GM21381 (cell line): ENCODE measurements around the gene PAFAH2.
"Not testable (repeated sequence)": the region's sequence is repeated elsewhere in the genome, so short reads cannot be mapped to it uniquely, and the experiment has no call there.

Experiments
- ATAC-seq: cut with Tn5 transposase; IDR thresholded peaks from one replicate; pipeline ENCODE4 v1.9.1; 2021; ENCODE audit warnings: mild to moderate bottlenecking, moderate library complexity; ENCODE audit not compliant: unreplicated experiment

Gene PAFAH2

GRCh38 chr1:25933479-25934365 lies 64.1 kb downstream of the PAFAH2 start:
- no peak for ATAC-seq

GRCh38 chr1:25932811-25933400 lies 65.0 kb downstream of the PAFAH2 start:
- ATAC-seq, result not testable (repeated sequence)

- ATAC-seq, result no peak
These were observed 65.5 kb downstream of the PAFAH2 start for GRCh38 chr1:25932321-25932720.

GRCh38 chr1:25929016-25929415 lies 68.8 kb downstream of the PAFAH2 start:
- no peak for ATAC-seq

- no peak for ATAC-seq
These were observed 70.2 kb downstream of the PAFAH2 start for GRCh38 chr1:25927521-25928265.

- no peak for ATAC-seq
These were observed 70.9 kb downstream of the PAFAH2 start for GRCh38 chr1:25926731-25927496.

- ATAC-seq, result no peak
These were observed 73.4 kb downstream of the PAFAH2 start for GRCh38 chr1:25924454-25924853.

GRCh38 chr1:25922971-25923552 lies 74.8 kb downstream of the PAFAH2 start:
- ATAC-seq, result no peak

GRCh38 chr1:25922056-25922970 lies 75.5 kb downstream of the PAFAH2 start:
- ATAC-seq, result no peak

GRCh38 chr1:25918615-25919014 lies 79.2 kb downstream of the PAFAH2 start:
- ATAC-seq, result no peak

GRCh38 chr1:25917996-25918395 lies 79.9 kb downstream of the PAFAH2 start:
- no peak for ATAC-seq

- no peak for ATAC-seq
These were observed 81.4 kb downstream of the PAFAH2 start for GRCh38 chr1:25916460-25916859.

- ATAC-seq, result no peak
These were observed 83.5 kb downstream of the PAFAH2 start for GRCh38 chr1:25914074-25914995.

- no peak for ATAC-seq
These were observed 84.7 kb downstream of the PAFAH2 start for GRCh38 chr1:25913206-25913605.

- ATAC-seq, result no peak
These were observed 85.6 kb downstream of the PAFAH2 start for GRCh38 chr1:25912076-25912831.

GRCh38 chr1:25911162-25911561 lies 86.7 kb downstream of the PAFAH2 start:
- no peak for ATAC-seq
